ENCODE data around the gene BFSP1.
A peak's percentile ranks its signal among the peaks of the same experiment; 100 is the strongest.

The BFSP1 gene

GRCh38 chr20:17568972-17569521 lies 37.9 kb upstream of the BFSP1 start (continued):
- TF ChIP-seq ZBTB26 (tag by site-specific recombination; optimal IDR thresholded peaks at IDR 0.05) (peak; percentile 57), ZNF416 (tag by site-specific recombination; IDR thresholded peaks at IDR 0.05) (no peak), ZNF544 (tag by site-specific recombination; IDR thresholded peaks at IDR 0.05) (no peak), INSM2 (tag by site-specific recombination; IDR thresholded peaks at IDR 0.05) (peak; percentile 25; the same call in 1 of the 2 replicates), PRDM6 (tag by site-specific recombination; IDR thresholded peaks at IDR 0.05) (peak; percentile 64), ZNF23 (tag by site-specific recombination; IDR thresholded peaks at IDR 0.05; ENCODE audit: borderline replicate concordance) (no peak), ZNF404 (tag by site-specific recombination; IDR thresholded peaks at IDR 0.05) (no peak), ZNF707 (tag by site-specific recombination; IDR thresholded peaks at IDR 0.05) (no peak), KLF9 (tag by site-specific recombination; IDR thresholded peaks at IDR 0.05; ENCODE audit: low read depth) (peak; percentile 38; the same call in 1 of the 2 replicates), ZNF169 (tag by site-specific recombination; IDR thresholded peaks at IDR 0.05) (no peak), ZNF510 (tag by site-specific recombination; IDR thresholded peaks at IDR 0.05; ENCODE audit: insufficient replicate concordance) (no peak), KLF8 (tag by site-specific recombination; IDR thresholded peaks at IDR 0.05) (peak; percentile 14; the same call in 1 of the 2 replicates), IKZF3 (tag by site-specific recombination; IDR thresholded peaks at IDR 0.05) (peak; percentile 85), ZNF18 (tag by site-specific recombination; IDR thresholded peaks at IDR 0.05) (no peak), ZNF529 (tag by site-specific recombination; IDR thresholded peaks at IDR 0.05; ENCODE audit: insufficient replicate concordance) (no peak), ZNF398 (tag by site-specific recombination; IDR thresholded peaks at IDR 0.05) (peak; percentile 11), ZNF600 (tag by site-specific recombination; IDR thresholded peaks at IDR 0.05) (peak; percentile 82), BCL6B (tag by site-specific recombination; IDR thresholded peaks at IDR 0.05) (no peak), ZBTB20 (tag by site-specific recombination; IDR thresholded peaks at IDR 0.05) (0 out of 2 replicates have a peak, but pooled peaks have one; percentile 9), ZNF473 (tag by site-specific recombination; IDR thresholded peaks at IDR 0.05) (no peak), ZNF561 (tag by site-specific recombination; IDR thresholded peaks at IDR 0.05; ENCODE audit: borderline replicate concordance) (0 out of 2 replicates have a peak, but pooled peaks have one; percentile 27), ZNF518A (tag by site-specific recombination; conservative IDR thresholded peaks at IDR 0.05; ENCODE audit: low read depth) (no peak)
